Panc1 (cell line): ENCODE measurements around the gene LAMB1.

Source experiments
- POLR2AphosphoS5 ChIP-seq: IDR thresholded peaks from 2 replicates; pipeline ENCODE4 v1.6.1; 2012; ENCODE audit warnings: mild to moderate bottlenecking, low read depth, low read length, moderate library complexity
- SIN3A ChIP-seq: IDR thresholded peaks from 2 replicates; pipeline ENCODE4 v1.6.1; 2012; ENCODE audit warnings: low read depth, mild to moderate bottlenecking, low read length, moderate library complexity, borderline replicate concordance; ENCODE audit not compliant: insufficient read depth
- TF ChIP-seq, protein P1 (sequence below): fragments of 450-650 bp; IDR thresholded peaks from 2 replicates; pipeline ENCODE4 v1.5.1; 2017; ENCODE audit warnings: mild to moderate bottlenecking

DNA sequence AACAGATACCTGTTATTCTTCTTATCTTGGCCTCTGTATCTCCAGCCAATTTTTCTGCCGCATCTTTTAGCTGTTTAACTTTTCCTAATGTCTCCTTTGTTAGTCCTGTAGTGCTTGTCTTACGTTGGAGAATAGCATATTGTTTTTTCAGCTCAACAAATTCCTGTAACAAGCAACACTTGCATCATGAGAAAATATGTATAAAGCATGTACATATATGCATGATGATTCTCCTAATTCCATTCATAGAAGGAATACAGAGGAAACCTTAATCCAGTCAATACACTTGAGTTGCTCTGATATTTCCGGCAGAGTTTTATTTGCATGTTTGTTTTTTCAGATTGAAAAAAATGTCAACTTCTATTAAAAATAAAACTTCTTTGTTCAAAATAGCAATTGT is 26.1 kb upstream of the LAMB1 start:
- TF ChIP-seq POLR2AphosphoS5 (no peak), SIN3A (no peak)
- TF ChIP-seq, protein P1, sequence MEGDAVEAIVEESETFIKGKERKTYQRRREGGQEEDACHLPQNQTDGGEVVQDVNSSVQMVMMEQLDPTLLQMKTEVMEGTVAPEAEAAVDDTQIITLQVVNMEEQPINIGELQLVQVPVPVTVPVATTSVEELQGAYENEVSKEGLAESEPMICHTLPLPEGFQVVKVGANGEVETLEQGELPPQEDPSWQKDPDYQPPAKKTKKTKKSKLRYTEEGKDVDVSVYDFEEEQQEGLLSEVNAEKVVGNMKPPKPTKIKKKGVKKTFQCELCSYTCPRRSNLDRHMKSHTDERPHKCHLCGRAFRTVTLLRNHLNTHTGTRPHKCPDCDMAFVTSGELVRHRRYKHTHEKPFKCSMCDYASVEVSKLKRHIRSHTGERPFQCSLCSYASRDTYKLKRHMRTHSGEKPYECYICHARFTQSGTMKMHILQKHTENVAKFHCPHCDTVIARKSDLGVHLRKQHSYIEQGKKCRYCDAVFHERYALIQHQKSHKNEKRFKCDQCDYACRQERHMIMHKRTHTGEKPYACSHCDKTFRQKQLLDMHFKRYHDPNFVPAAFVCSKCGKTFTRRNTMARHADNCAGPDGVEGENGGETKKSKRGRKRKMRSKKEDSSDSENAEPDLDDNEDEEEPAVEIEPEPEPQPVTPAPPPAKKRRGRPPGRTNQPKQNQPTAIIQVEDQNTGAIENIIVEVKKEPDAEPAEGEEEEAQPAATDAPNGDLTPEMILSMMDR: no peak
